Prostate gland (tissue), 2 donors: ENCODE measurements around the gene FAM229B.

Experiments
- CTCF ChIP-seq, 4 experiments: fragments of 200-600 bp in 2 of 4; fragments of 450-650 bp in 2 of 4; sonication (generic) in 2 of 4; IDR thresholded peaks; 1 replicate in 3 of 4; 2 replicates in 1 of 4; pipeline ENCODE4 v1.5.1; 2016 to 2019; ENCODE audit warnings: antibody characterized with exemption in 4 of 4, mild to moderate bottlenecking in 2 of 4, moderate library complexity in 2 of 4
- POLR2A ChIP-seq: fragments of 450-650 bp; IDR thresholded peaks from one replicate; pipeline ENCODE4 v1.6.1; 2016; ENCODE audit warnings: antibody characterized with exemption, mild to moderate bottlenecking

GRCh38 chr6:112144145-112144926 is 56.9 kb downstream of the FAM229B start:
- TF ChIP-seq POLR2A (no peak), CTCF (IDR thresholded peaks at IDR 0.05) (no peak)
